ENCODE results near the gene GPC5.

- TF ChIP-seq POLR2A (IDR thresholded peaks at IDR 0.05) (no peak), CTCF (IDR thresholded peaks at IDR 0.05) (no peak)
Measured at GRCh38 chr13:91355826-91356710, 42.4 kb upstream of the GPC5 start.
